ENCODE data around the gene LDHD.
"Not testable (repeated sequence)": the region's sequence is repeated elsewhere in the genome, so short reads cannot be mapped to it uniquely, and the experiment has no call there.

Gene LDHD

GRCh38 chr16:75096656-75097055 lies 19.9 kb downstream of the LDHD start:
- H3K4me1 Mint-ChIP-seq = peaks cover 48% of the 10 kb centered on the region
- peaks cover 7% of the 10 kb centered on the region for H3K36me3 Mint-ChIP-seq
- DNase-seq (ENCODE audit: low spot score in 2 of 2) = no peak
- H3K9me3 Mint-ChIP-seq = no peaks in the 10 kb centered on the region
- peak overlapping the region; percentile 90 for H3K27ac Mint-ChIP-seq
- H3K4me3 Mint-ChIP-seq = peak overlapping the region; percentile 46
- no peak for ATAC-seq

GRCh38 chr16:75095204-75095621 lies 21.4 kb downstream of the LDHD start:
- no peaks in the 10 kb centered on the region for H3K9me3 Mint-ChIP-seq
- H3K4me1 Mint-ChIP-seq = peaks cover 43% of the 10 kb centered on the region
- peaks cover 7% of the 10 kb centered on the region for H3K36me3 Mint-ChIP-seq
- no peak overlapping the region for H3K4me3 Mint-ChIP-seq
- DNase-seq (ENCODE audit: low spot score in 2 of 2) (no peak), ATAC-seq (no peak)
- no peak overlapping the region for H3K27ac Mint-ChIP-seq

GRCh38 chr16:75093598-75094540 lies 22.7 kb downstream of the LDHD start:
- Mint-ChIP-seq H3K4me1 (peaks cover 36% of the 10 kb centered on the region), H3K27ac (no peak overlapping the region), H3K9me3 (no peaks in the 10 kb centered on the region), H3K4me3 (no peak overlapping the region), H3K36me3 (peaks cover 7% of the 10 kb centered on the region)
- ATAC-seq = no peak
- DNase-seq (ENCODE audit: low spot score in 2 of 2) = no peak

DNA sequence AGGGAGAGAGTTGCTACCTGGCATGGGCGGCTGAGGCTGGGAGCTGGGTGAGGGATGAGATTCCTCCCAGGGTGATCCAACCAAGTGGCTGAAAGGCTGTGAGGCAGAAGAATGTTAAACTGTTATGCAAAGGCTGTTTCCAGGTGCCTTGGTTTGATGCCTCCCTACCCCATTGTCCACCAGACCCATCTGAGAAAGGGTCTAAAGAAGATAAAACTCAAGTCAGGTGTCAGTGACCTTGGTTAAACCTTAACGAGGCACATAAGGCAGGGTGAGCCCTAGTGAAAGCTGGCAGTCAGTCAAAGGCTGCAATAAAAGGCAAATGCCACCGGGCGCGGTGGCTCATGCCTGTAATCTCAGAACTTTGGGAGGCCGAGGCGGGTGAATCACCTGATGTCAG lies 23.8 kb downstream of the LDHD start:
- Mint-ChIP-seq H3K27ac (no peak overlapping the region), H3K4me3 (no peak overlapping the region), H3K36me3 (peaks cover 7% of the 10 kb centered on the region), H3K9me3 (no peaks in the 10 kb centered on the region), H3K4me1 (peaks cover 25% of the 10 kb centered on the region)
- ATAC-seq (no peak), DNase-seq (ENCODE audit: low spot score in 2 of 2) (no peak)

- H3K4me1 Mint-ChIP-seq = peaks cover 17% of the 10 kb centered on the region
- DNase-seq (ENCODE audit: low spot score in 2 of 2); ATAC-seq; H3K4me3 Mint-ChIP-seq; H3K27ac Mint-ChIP-seq; H3K36me3 Mint-ChIP-seq; H3K9me3 Mint-ChIP-seq: not testable (repeated sequence)
Measured at GRCh38 chr16:75091619-75092018, 25.0 kb downstream of the LDHD start.

DNA sequence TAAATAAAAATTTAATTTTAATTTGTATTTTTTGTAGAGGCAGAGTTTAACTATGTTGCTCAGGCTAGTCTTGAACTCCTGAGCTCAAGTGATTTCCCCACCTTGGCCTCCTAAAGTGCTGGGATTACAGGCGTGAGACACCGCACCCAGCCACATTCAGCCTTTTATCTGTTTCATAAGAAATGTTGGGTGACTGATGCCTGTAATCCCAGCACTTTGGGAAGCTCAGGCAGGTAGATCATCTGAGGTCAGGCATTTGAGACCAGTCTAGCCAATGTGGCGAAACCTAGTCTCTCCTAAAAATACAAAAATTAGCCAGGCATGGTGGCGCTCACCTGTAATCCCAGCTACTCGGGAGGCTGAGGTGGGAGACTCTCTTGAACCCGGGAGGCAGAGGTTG lies 25.7 kb downstream of the LDHD start:
- not testable (repeated sequence) for H3K4me3 Mint-ChIP-seq; H3K36me3 Mint-ChIP-seq; DNase-seq (ENCODE audit: low spot score in 2 of 2); H3K27ac Mint-ChIP-seq; ATAC-seq; H3K9me3 Mint-ChIP-seq; H3K4me1 Mint-ChIP-seq

GRCh38 chr16:75089486-75090202 lies 26.9 kb downstream of the LDHD start:
- ATAC-seq (peak; percentile 42), DNase-seq (ENCODE audit: low spot score in 2 of 2) (no peak)
- Mint-ChIP-seq H3K4me1 (peaks cover 12% of the 10 kb centered on the region), H3K27ac (peak overlapping the region; percentile 52), H3K9me3 (no peaks in the 10 kb centered on the region), H3K36me3 (peaks cover 7% of the 10 kb centered on the region), H3K4me3 (no peak overlapping the region)

GRCh38 chr16:75088934-75089333 lies 27.6 kb downstream of the LDHD start:
- Mint-ChIP-seq H3K27ac (no peak overlapping the region), H3K9me3 (no peaks in the 10 kb centered on the region), H3K36me3 (peaks cover 10% of the 10 kb centered on the region), H3K4me3 (no peak overlapping the region), H3K4me1 (peaks cover 12% of the 10 kb centered on the region)
- DNase-seq (ENCODE audit: low spot score in 2 of 2) (no peak), ATAC-seq (no peak)

DNA sequence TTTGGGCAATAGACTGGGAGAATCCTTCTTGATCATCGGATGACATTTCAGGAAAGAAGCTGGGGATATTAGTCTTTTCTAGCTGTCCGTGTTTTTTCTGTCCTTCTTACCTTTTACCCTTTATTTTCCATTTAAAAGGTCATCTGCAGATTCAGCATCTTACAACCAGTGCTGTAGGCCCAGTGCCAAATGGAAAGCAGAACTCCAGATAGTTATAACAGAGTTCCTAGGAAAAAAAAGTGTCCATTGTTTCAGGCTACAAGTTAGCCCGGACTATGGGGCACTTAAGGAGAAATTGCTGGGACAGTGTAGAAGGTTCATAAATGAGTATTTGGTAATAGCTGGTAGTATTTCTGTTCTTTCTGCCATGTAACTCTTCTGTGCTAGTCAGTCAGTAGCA lies 28.4 kb downstream of the LDHD start:
- ATAC-seq = no peak
- H3K27ac Mint-ChIP-seq = no peak overlapping the region

GRCh38 chr16:75087375-75087979 lies 29.1 kb downstream of the LDHD start:
- H3K4me3 Mint-ChIP-seq = no peak overlapping the region
- no peak overlapping the region for H3K27ac Mint-ChIP-seq
- H3K9me3 Mint-ChIP-seq = no peaks in the 10 kb centered on the region
- ATAC-seq (no peak), DNase-seq (ENCODE audit: low spot score in 2 of 2) (no peak)
- peaks cover 11% of the 10 kb centered on the region for H3K36me3 Mint-ChIP-seq
- peaks cover 12% of the 10 kb centered on the region for H3K4me1 Mint-ChIP-seq

More for the DNA sequence above, 28.4 kb downstream of the LDHD start:
- no peak for DNase-seq (ENCODE audit: low spot score in 2 of 2)
- H3K4me1 Mint-ChIP-seq = peaks cover 12% of the 10 kb centered on the region
- H3K4me3 Mint-ChIP-seq = no peak overlapping the region
- H3K36me3 Mint-ChIP-seq = peaks cover 12% of the 10 kb centered on the region
- H3K9me3 Mint-ChIP-seq = no peaks in the 10 kb centered on the region

DNA sequence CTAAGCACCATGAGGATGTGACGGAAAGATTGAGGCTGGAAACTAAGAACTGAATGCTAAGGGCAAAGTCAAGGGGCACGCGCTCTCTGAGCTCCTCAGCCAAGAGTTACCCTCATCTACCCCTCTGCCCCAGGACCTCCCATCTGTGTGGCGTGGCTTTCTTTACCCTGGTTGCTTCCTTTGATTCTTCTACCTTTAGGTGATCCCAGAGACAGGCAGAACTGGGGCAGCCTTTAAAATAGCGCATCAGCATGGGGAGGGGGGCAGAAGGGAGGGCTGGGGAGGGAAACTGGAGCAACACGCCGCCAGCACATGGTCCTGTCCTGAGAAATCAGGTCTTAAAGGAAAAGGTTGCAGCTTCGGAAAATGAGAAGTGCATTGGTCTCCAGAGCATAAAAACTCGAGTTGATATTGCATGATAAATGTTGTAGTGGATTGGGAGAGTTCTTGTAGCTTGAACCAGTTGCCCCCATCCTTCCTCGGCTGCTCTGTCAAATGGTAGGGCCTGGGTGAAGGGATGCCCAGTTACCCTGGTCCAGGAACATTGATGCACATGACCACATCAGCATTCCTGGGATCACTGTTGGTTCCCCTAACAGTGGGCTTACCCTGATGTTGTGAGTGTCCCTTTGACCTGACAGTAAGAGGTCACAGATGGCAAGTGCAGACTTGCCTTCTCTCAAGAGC lies 29.7 kb downstream of the LDHD start:
- Mint-ChIP-seq H3K4me1 (peaks cover 12% of the 10 kb centered on the region), H3K4me3 (no peak overlapping the region), H3K27ac (no peak overlapping the region), H3K36me3 (peaks cover 5% of the 10 kb centered on the region), H3K9me3 (no peaks in the 10 kb centered on the region)
- DNase-seq (ENCODE audit: low spot score in 2 of 2) (no peak), ATAC-seq (no peak)

GRCh38 chr16:75086281-75086680 lies 30.3 kb downstream of the LDHD start:
- DNase-seq (ENCODE audit: low spot score in 2 of 2) = no peak
- H3K4me1 Mint-ChIP-seq = peaks cover 17% of the 10 kb centered on the region
- no peaks in the 10 kb centered on the region for H3K9me3 Mint-ChIP-seq
- peaks cover 5% of the 10 kb centered on the region for H3K36me3 Mint-ChIP-seq
- H3K4me3 Mint-ChIP-seq = no peak overlapping the region
- ATAC-seq = no peak
- no peak overlapping the region for H3K27ac Mint-ChIP-seq

DNA sequence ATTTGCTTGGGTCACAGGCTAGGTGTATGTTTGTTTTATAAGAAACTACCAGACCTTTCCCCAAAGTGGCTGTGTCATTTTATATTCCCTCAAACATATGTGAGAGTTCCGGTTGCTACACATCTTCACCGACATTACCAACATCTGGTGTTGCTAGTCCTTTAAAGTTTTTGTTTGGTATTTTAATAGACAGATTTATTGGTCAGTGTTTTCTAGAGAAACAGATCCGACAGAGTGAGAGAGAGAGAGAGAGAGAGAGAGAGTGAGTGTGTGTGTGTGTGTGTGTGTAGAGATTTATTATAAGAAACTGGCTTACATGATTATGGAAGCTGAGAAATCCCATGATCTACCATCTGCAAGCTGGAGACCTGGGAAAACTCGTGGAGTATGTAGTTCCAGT lies 31.0 kb downstream of the LDHD start:
- DNase-seq (ENCODE audit: low spot score in 2 of 2) (no peak), ATAC-seq (no peak)
- Mint-ChIP-seq H3K9me3 (no peaks in the 10 kb centered on the region), H3K4me3 (no peak overlapping the region), H3K27ac (no peak overlapping the region), H3K36me3 (peaks cover 5% of the 10 kb centered on the region), H3K4me1 (peaks cover 19% of the 10 kb centered on the region)

- peaks cover 5% of the 10 kb centered on the region for H3K36me3 Mint-ChIP-seq
- no peak for ATAC-seq
- DNase-seq (ENCODE audit: low spot score in 2 of 2) = no peak
- H3K4me1 Mint-ChIP-seq = peaks cover 13% of the 10 kb centered on the region
- H3K9me3 Mint-ChIP-seq = no peaks in the 10 kb centered on the region
- no peak overlapping the region for H3K4me3 Mint-ChIP-seq
- H3K27ac Mint-ChIP-seq = peak overlapping the region; percentile 51
Measured at GRCh38 chr16:75083813-75084212, 32.8 kb downstream of the LDHD start.

Measured in stimulated activated effector memory CD8-positive, alpha-beta T cell treated with anti-CD3 and anti-CD28 coated beads, Interleukin-12 subunit alpha, Interleukin-12 subunit beta, amount 100 ng/mL, for 72 hours (primary cell).